GM21447 (cell line): ENCODE results near the gene ADAM10.
A peak's percentile ranks its signal among the peaks of the same experiment; 100 is the strongest.

Experiments
- ATAC-seq: cut with Tn5 transposase; IDR thresholded peaks from one replicate; pipeline ENCODE4 v1.9.1; 2021; ENCODE audit not compliant: unreplicated experiment

ADAM10 gene

DNA sequence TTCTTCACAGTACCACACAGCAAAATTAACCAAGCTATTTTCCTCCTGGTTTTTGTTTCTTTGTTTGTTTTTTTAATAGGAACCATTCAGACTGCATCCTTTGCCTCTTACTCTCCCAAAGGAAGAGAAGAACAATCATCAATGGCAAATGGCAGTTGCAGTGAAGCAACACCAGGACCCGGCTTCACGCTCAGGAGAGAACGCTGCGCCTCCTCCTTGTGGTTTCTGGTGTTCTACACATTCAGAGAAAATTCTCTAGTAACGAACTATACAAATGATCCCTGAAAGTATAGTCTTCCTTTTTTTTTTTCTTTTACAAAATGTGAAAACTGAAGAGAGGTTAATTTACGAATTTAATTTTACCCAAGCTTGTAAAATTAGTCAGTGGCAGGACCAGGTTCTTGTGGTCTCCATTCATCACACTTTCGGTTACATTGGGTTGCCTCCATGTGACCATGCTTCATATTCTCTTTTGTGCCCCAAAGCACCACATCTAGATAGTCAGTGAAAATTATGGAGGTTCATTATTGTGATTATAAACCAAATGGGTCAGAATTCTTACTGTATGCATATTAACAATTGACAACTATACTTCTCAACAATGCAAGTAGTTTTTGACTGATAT is 11.0 kb upstream of the ADAM10 start:
- no peak for ATAC-seq

DNA sequence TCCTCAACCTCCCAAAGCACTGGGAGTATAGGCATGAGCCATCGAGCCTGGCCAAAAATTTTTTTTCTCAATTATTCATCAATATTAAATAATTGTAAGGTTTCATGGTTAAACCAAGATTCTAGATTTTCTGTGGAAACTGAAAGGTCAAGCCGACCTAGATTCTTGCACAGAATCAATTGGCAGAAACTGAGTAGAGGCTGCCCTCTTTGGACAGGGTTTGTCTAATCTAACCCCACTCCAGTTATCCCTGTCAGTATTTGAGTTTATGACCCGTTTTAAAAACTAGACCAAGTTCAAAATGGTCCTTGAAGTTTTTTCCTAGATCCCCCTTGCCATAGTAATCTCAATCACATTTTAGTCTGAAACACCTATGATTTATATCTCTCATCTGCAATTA is 8.6 kb upstream of the ADAM10 start:
- no peak for ATAC-seq

DNA sequence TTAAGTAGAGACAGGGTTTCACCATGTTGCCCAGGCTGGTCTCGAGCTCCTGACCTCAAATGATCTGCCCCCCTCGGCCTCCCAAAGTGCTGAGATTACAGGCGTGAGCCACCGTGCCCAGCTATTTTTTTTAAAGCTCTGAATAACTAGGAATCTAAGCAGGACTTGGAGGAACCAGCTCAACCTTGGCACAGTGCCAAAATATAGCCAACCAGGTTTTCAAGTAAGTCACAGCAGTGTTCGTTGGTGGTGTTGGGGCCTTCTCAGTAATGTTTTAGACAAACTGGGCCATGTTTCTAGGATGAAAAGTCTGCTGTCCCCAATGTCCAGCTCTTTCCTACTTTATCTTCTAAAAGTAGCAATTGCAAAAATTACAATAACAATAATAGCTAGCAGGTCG is 6.4 kb upstream of the ADAM10 start:
- ATAC-seq, result no peak

DNA sequence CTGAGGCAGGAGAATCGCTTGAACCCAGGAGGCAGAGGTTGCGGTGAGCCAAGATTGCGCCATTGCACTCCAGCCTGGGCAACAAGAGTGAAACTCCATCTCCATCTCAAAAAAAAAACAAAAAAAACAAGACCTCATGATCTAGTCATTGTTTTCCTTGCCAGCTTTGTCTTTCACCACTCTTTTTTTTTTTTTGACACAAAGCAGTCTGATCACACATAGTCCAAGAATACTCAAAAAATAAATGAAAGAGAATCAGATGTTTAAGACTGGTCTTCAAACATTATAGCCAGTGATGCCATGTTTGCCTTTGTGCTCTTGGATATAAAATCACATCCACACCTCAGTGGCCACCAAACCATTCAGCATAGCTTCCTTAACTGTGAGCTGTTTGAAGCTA is 5.8 kb upstream of the ADAM10 start:
- no peak for ATAC-seq

DNA sequence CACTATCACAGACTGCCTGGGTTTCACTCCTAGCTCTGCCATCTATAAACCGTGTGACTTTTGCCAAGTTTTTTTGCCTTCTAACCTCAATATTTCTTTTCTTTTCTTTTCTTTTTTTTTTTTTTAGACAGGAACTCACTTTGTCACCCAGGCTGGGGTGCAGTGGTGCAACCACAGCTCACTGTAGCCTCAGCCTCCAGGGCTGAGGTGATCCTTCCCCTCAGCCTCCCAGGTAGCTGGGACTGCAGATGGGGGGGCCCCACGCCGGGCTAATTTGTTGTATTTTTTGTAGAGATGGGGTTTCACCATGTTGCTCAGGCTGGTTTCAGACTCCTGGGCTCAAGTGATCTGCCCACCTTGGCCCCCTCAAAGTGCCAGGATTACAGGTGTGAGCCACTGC is 3.2 kb upstream of the ADAM10 start:
- ATAC-seq, result no peak

DNA sequence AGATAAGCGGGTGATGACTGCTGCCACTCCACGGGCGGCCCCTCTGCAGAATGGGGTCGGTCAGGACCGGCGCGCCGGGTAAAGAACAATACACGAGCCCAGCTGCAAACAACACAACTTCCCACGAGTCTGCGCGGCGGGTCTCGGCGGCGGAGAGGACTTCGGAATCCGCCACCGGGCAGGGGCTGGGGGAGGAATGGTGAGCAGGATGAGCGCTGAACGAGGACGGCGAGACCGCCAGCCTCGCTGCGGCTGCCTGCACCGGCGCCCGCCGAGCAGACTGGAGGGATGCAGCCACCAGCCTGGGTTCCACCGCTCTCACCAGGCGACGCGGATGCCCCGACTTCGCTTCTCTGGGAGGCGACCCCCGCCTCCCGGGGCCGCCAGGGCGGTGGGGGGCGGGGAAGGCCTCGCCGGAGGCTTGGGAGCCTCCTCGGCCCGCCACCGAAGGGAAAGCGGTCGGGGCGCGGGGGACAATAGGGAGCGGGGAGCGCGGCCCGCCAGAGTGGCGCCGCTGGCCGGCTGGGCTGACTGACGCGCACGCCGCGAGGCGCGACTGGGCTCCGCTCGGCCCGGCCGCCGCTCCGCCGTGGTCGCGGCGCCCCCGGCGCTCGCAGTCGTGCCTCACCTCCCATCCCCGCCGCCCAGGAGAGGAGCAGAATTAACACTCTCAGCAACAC is 515 bp downstream of the ADAM10 start:
- peak; percentile 25 for ATAC-seq

DNA sequence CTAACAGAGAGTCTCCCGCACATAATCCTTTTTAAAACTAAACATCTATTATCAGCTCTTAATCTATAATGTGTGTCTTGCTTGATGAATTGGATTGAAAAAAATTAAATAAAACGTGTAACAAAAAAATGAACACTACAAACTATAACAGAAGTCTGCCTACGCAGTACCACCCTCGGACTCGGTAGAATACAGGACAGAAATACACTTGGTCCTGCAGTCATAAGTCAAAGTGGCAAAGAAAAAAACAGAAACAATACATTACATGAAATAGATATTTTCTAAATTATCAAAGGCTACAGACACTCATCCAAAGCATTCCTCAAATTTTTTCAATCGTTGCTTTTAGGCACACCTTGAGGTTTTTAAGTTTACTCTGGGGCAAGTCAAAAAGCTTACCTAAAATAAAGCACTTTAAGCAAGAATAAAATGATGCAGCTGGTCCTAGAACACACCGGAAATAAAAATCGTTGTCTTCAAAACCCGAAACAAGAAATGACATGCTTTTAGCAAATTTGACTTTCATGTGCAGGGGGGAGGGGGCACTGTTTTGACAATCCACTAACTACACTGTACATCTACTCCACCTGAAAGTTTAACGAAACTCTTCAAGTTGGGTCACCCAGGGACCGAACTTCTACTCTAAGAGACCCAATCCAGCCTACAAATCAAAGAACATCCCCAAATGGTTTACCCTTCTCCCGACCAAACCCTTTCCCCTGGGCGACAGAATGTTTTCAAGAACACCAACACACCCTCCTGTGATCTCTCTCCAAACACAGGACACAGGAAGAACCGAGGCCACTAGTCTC is 1.3 kb downstream of the ADAM10 start:
- peak; percentile 7 for ATAC-seq

DNA sequence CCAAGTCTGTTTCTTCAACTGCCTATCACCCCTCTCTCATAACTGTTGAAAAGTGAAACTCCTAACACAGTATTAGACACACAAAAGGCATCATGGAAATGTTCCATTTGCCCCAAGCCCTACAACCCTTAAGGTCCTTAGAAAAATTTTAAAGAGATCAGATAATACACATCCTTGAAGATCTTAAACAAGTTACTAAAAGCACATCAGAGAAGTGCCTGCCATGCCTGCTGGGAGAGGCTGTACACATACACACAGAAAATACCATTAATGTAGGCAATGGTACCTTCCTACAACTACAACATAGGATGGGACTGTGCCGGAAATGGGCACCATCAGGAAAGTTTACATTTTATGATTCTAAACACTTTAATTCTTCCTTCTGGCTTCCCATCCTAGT is 3.3 kb downstream of the ADAM10 start:
- ATAC-seq, result no peak

DNA sequence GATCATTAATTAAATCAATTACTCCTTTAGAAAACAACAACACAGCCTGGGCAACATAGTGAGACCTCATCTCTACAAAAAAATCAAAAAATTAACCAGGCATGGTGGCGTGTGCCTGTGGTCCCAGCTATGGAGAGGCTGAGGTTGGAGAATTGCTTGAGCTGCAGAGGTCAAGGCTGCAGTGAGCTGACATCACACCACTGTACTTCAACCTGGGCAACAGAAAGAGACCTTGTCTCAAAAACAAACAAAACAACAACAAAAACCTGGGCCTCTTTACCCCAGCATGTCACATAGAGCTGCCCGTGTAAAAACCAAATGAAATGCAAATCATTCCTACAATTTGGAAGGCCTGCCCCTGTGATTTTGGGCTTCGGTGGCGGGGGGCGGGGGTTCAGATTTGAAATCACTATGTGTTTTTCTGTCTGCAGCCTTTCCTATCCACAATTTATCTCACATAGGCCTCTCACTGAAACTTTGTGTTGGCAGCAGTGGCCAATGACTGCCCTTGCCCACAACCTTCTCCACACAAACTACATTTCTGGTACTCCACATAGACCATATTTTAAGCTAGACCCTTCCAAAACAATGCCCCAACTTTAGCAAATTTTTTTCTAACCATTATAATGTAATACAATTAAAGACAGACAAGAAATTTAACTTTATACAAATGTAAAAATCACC is 6.5 kb downstream of the ADAM10 start:
- no peak for ATAC-seq

DNA sequence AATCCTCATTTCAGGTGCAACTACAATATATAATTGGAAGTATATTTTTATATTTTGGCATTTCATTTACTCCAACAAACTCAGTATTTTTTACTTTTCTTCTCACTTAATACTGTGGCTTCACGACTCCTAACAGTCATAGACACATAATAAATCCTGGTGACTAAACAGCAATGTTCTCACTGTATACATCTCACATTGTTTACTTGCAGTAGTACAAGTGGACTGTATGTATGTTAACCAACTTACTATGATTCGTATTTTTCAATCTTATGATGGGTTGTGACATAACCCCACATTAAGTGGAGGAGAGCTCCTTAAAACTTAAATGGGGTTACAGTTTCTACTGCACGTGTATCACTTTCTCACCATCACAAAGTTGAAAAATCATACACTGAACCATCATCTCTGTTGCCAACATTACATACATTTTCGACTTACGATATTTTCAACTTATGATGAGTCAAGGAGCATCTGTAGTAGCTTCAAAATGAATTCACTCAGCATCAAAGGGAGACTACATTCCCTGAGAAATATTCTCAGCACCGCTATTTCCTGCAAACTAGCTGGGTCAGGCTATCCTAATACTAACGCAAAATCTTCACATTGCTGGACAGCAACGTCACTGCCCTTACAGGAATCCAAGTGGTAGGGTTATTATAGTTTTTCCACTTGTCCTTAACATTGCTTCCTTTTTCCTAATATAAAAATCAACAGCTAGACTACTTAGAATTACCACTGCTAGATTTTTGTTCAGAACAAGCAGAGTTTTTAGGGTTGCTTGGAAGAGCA is 7.3 kb downstream of the ADAM10 start:
- ATAC-seq, result no peak

DNA sequence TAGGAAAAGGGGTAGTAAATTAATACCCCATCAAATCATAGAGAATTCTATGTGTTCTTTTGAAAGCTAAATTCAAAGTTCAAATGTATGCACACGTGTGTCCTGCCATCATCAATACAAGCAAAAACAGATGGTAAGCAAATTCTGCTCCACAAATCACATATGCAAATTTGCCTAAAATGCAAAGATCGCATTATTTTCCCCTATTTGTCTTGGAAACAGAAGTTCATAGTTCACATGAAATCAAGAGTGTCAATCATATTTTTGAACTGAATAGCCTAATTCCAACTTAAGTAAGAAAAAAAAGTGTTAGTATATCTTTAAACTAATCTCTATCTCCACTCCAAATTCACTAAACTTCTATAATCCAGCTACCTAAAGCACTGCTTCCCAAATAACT is 8.5 kb downstream of the ADAM10 start:
- ATAC-seq, result no peak

DNA sequence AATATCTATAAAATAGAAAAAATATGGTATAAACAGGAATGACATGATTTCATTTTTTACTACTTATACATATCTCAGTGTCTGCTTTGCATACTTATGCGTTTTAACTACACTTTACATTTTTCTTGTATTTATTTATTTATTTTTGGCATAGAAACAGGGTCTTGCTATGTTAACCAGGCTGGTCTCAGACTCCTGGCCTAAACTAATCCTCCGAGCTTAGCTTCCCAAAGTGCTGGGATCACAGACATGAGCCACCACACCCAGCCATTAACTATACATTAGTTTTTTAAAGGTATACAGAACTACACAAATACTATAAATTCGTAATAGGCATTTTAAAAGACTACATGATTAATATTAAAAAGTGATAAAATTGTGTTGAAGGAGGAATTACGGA is 9.1 kb downstream of the ADAM10 start:
- ATAC-seq, result no peak

DNA sequence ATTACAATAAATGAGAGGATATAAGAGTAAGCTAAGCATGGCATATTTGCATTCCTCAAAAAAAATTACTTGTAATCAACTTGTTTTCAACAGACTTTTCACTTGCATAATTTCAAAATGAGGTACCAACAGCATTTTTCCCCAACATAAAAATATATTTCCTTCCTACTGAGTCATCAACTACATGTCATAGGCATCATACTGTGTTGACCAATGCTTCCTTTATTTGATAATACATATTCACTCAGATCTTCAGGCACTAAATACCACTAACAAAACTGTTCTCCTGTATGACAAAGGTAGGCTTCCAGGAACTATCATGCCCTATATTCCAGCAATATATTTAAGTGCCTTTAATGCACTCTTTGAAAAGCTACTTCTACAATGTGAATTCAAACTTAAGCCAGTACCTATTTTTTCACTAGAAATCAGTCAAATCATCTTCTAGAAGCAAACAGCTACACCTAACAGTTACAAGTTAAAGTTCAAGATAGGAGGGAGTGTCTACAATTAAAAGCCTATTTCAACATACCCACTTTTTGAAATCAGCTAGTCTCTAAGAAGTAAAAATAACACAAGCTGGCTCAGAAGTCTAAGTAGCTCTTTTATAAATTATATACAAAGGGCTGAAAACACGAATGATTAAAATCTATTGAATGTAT is 11.3 kb downstream of the ADAM10 start:
- ATAC-seq, result no peak

DNA sequence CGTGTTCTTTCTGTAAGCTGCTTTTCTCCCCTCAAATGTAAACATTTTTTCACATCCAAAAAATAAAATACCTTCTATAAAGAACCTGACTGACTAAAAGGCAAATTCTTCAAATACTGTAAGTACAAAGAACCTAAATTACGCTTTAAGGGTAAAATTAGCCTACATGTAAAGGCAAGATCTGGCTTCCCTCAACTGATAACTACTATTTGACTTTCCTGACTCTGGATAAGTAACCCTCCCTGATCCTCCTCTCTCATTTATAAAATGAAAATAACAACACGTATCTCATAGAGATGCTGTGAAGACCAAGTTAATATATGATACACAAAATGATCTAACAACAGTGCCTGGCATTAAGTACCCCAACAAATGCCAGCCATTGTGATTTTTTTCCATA is 12.2 kb downstream of the ADAM10 start:
- ATAC-seq, result no peak

DNA sequence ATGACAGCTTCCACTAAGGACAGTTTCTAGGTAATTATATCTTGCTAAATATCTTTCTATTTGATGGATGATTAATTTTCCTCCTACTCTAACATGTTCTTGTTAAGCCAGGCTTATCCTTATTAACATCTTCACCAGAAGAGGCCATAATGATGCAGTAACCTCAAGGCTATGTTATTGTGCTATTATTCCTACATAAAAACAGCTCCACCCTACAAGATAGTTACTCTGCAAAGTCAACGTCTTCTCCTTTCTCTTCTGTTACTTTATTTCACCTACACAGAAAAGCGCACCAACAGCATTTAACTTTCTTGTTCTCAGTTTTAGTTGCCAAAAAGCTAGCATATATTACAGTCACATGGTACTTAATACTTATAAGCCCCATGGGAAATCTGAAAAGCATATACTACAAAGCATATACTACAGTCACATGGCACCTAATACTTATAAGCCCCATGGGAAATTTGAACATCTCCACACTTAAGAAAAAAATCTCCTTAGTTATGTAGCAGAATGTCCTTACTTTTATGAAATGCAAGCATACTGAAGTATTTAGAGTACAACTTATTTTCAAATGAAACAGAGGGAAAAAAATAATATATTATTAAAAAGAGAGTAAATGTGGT is 13.4 kb downstream of the ADAM10 start:
- no peak for ATAC-seq

DNA sequence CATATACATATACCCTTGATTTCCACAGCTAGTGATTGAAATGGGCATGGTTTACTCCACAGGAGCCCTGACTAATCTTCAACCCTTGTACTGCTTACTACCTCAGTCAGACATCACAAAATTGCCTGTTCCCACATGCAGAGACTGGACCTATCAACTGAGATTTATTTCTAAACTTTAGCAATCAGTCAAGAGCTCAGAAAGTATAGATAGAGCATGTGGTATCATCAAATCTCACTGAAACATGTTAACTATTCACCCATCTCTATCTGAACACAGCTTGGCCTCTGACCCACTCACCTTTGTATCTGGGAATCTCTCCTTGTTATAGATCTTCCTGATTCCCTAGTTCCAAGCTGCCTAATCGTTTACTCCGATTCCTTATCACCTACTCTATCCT is 14.6 kb downstream of the ADAM10 start:
- ATAC-seq, result no peak

DNA sequence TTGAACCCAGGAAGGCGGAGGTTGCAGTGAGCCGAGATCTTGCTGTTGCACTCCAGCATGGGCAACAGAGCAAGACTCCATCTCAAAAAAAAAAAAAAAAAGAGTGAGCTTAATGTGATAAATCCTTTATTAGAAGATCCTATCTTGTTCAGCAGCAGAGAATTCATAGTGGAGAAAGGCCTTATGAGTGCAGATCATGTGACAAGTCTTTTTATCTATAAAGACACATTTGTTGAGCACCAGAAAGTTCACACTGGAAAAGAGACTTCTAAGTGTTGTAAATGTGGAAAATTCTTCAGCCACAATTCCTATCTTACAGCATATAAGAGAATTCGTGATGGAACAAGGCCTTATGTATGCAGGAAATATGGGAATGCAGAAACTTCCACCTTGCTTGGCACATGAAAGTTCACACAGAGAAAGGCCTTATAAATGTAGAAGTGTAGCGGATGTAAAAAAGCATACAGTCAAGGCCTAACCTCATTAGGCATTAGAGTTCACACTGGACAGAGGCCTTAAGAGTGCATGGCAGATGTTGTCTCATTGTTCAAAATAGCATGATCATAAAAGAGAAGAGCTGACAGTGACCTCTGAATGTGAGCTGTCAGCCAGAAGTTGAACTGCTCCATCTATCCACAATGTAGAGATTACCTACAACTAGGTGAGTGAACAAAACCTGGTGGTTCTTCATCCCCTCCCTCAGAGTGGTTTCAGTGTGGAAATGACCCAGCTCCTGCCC is 16.7 kb downstream of the ADAM10 start:
- ATAC-seq, result no peak

DNA sequence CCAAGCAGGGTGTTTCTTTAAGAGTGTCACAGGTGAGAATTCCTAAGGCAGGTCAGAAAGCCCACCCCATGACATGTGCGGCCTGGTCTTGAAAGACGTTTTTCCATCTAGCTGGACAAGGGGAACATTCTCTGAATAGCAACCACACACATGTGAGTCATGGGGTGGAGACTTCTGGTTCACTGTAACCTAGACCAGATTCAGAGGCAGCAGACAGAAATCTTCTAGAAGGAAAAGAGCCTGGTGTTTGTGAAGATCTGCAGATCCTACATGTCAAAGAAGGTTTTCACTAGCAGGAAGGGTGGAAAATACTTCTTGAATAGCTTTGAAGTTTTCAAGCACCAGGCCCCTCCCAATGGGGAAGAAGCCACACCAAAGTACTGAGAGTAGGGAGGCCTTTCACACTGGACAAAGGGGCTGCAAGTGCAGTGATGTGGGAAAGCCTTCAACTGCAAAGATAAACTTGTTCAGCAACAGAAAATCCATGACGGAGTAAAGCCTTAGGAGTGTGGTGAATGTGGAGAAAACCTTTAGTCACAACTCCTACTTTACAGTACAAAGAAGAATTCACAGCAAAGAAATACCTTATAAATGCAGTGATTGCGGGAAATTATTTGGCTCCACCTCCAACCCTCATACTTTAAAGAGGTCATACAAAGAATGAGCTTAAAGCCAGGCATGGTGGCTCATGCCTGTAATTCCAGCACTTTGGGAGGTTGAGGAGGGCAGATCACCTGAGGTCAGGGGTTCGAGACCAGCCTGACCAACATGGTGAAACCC is 17.6 kb downstream of the ADAM10 start:
- no peak for ATAC-seq
